CD14-positive monocyte (primary cell): Measurements from ENCODE around the gene HECTD1. TPM values are rescaled to one million over a fixed set of nuclear protein-coding genes. Genes with fewer than 3 reads are reported as not detected.

Experiments
- DNase-seq, 3 donors: peaks; one replicate each; pipeline ENCODE4 v3.0.0-alpha.2; 2011 to 2022
- H2AFZ ChIP-seq: 2 replicates; pipeline ENCODE4 v1.6.0; 2012; ENCODE audit warnings: mild to moderate bottlenecking, low read depth, low read length, inconsistent platforms; ENCODE audit not compliant: insufficient read depth, poor library complexity, severe bottlenecking
- H3K27ac ChIP-seq, 2 donors: 1 replicate in 1 of 2; 2 replicates in 1 of 2; pipeline ENCODE4 v1.5.1; 2012 to 2013; ENCODE audit warnings: low read length in 2 of 2, control low read depth in 1 of 2, inconsistent platforms in 1 of 2, low read depth in 1 of 2, mild to moderate bottlenecking in 1 of 2
- H3K27me3 ChIP-seq, 2 donors: one replicate each; pipeline versions ENCODE4 v1.6.0 to v1.6.1; 2011 to 2013; ENCODE audit warnings: low read length in 2 of 2; ENCODE audit not compliant: control insufficient read depth in 2 of 2, insufficient read depth in 2 of 2
- H3K36me3 ChIP-seq, 2 donors: replicated peaks in 1 of 2; 1 replicate in 1 of 2; 2 replicates in 1 of 2; pipeline versions ENCODE4 v1.5.1 to v1.6.1; 2012 to 2013; ENCODE audit warnings: low read length in 2 of 2, control low read depth in 1 of 2, inconsistent platforms in 1 of 2, mild to moderate bottlenecking in 1 of 2; ENCODE audit not compliant: insufficient read depth in 2 of 2, control insufficient read depth in 1 of 2
- H3K4me1 ChIP-seq, 2 donors: 1 replicate in 1 of 2; 2 replicates in 1 of 2; pipeline versions ENCODE4 v1.5.1 to v1.6.1; 2012 to 2013; ENCODE audit warnings: low read length in 2 of 2, control low read depth in 1 of 2, inconsistent platforms in 1 of 2, mild to moderate bottlenecking in 1 of 2, moderate library complexity in 1 of 2; ENCODE audit not compliant: insufficient read depth in 2 of 2, control insufficient read depth in 1 of 2
- H3K4me2 ChIP-seq: replicated peaks from 2 replicates; pipeline ENCODE3; 2012; ENCODE audit warnings: low read length, moderate library complexity, mild to moderate bottlenecking; ENCODE audit not compliant: poor library complexity, severe bottlenecking; ENCODE audit errors: extremely low read depth
- H3K4me3 ChIP-seq, 3 experiments: fragments of 200-600 bp in 1 of 3; sonication (generic) in 1 of 3; replicated peaks in 1 of 3; 1 replicate in 2 of 3; 2 replicates in 1 of 3; pipeline ENCODE4 v1.5.1; 2011 to 2013; ENCODE audit warnings: low read length in 3 of 3, mild to moderate bottlenecking in 3 of 3, control low read depth in 2 of 3, low read depth in 2 of 3, inconsistent platforms in 1 of 3, moderate library complexity in 1 of 3
- H3K79me2 ChIP-seq: 2 replicates; pipeline ENCODE4 v1.6.0; 2012; ENCODE audit warnings: mild to moderate bottlenecking, control low read depth, inconsistent platforms, low read length, moderate library complexity; ENCODE audit not compliant: insufficient read depth
- H3K9ac ChIP-seq: 2 replicates; pipeline ENCODE4 v1.6.0; 2017; ENCODE audit warnings: low read length, mild to moderate bottlenecking; ENCODE audit not compliant: insufficient read depth, poor library complexity, severe bottlenecking
- H3K9me3 ChIP-seq, 2 donors: replicated peaks in 1 of 2; 1 replicate in 1 of 2; 2 replicates in 1 of 2; pipeline versions ENCODE4 v1.5.1 to v1.6.1; 2012 to 2013; ENCODE audit warnings: low read length in 2 of 2, control low read depth in 1 of 2; ENCODE audit not compliant: control insufficient read depth in 1 of 2, insufficient read depth in 1 of 2
- H4K20me1 ChIP-seq: 2 replicates; pipeline ENCODE4 v1.6.0; 2012; ENCODE audit warnings: mild to moderate bottlenecking, low read length, control low read depth, moderate library complexity; ENCODE audit not compliant: insufficient read depth
- H3K27ac Mint-ChIP-seq, 7 donors: one replicate each; pipeline ENCODE4 v1.8.0; 2020; ENCODE audit warnings: mild to moderate bottlenecking in 7 of 7, mixed read lengths in 7 of 7, moderate library complexity in 6 of 7, inconsistent platforms in 2 of 7
- H3K27me3 Mint-ChIP-seq, 3 donors: one replicate each; pipeline ENCODE4 v1.8.0; 2021 to 2022; ENCODE audit warnings: low read depth in 3 of 3, mild to moderate bottlenecking in 3 of 3, mixed read lengths in 3 of 3, moderate library complexity in 3 of 3, inconsistent platforms in 1 of 3
- H3K36me3 Mint-ChIP-seq, 2 donors: one replicate each; pipeline ENCODE4 v1.8.0; 2020; ENCODE audit warnings: mixed read lengths in 2 of 2, inconsistent platforms in 1 of 2, mild to moderate bottlenecking in 1 of 2
- H3K4me1 Mint-ChIP-seq: one replicate; pipeline ENCODE4 v1.8.0; 2020; ENCODE audit warnings: mild to moderate bottlenecking, mixed read lengths
- H3K4me3 Mint-ChIP-seq, 2 donors: one replicate each; pipeline ENCODE4 v1.8.0; 2020; ENCODE audit warnings: mild to moderate bottlenecking in 2 of 2, mixed read lengths in 2 of 2, moderate library complexity in 1 of 2
- H3K9me3 Mint-ChIP-seq, 7 donors: one replicate each; pipeline ENCODE4 v1.8.0; 2020 to 2022; ENCODE audit warnings: mixed read lengths in 7 of 7, mild to moderate bottlenecking in 6 of 7, moderate library complexity in 6 of 7, inconsistent platforms in 2 of 7
- CTCF ChIP-seq: fragments of 200-600 bp; IDR thresholded peaks from one replicate; pipeline ENCODE4 v1.8.0; 2022; ENCODE audit warnings: antibody characterized with exemption, mild to moderate bottlenecking
- WGBS: methylation state at CpG from one replicate; pipeline ENCODE4 v1.1.5; 2013; ENCODE audit warnings: missing lambda C conversion rate; ENCODE audit not compliant: insufficient coverage; 5-methylcytosine and 5-hydroxymethylcytosine counted together
- intact Hi-C, 2 donors: fragments of 100-400 bp; cut with micrococcal nuclease; formaldehyde crosslinking; loops; one replicate each; pipeline versions ENCODE4 v1.15.0 to v1.15.1; 2023
- polyA plus RNA-seq, 3 donors: library from polyadenylated mRNA; depleted of rRNA in 1 of 3; unstranded in 2 of 3; stranded (reverse) in 1 of 3; fragments of 300-500 nt in 2 of 3; fragments of >200 nt in 1 of 3; fragmentation: Illumina TruSeq in 2 of 3; gene quantifications; 1 replicate in 2 of 3; 2 replicates in 1 of 3; pipeline ENCODE4 v1.2.3, GENCODE V29; 2012 to 2021

The HECTD1 gene
- polyA plus RNA-seq, 3 donors: 12.7 to 55.9 (median 21.5) TPM

GRCh38 chr14:31060253-31060875 lies 147.2 kb downstream of the HECTD1 start:
- Mint-ChIP-seq H3K9me3 (no peaks in the 10 kb centered on the region), H3K4me1 (peaks cover 13% of the 10 kb centered on the region), H3K27me3 (peaks cover 0 to 8% (median 1%) of the 10 kb centered on the region in 3 donors), H3K27ac (no peak overlapping the region), H3K36me3 (no peaks in the 10 kb centered on the region), H3K4me3 (no peak overlapping the region)
- no peak for TF ChIP-seq CTCF
- Histone ChIP-seq H3K4me2 (no peak overlapping the region), H3K79me2 (no peaks in the 10 kb centered on the region), H3K36me3 (no peaks in the 10 kb centered on the region), H3K9me3 (no peaks in the 10 kb centered on the region), H3K27me3 (no peaks in the 10 kb centered on the region), H3K27ac (no peak overlapping the region), H3K9ac (no peak overlapping the region), H3K4me1 (peaks cover 5 to 6% of the 10 kb centered on the region in 2 donors), H4K20me1 (no peaks in the 10 kb centered on the region), H3K4me3 (no peak overlapping the region), H2AFZ (no peak overlapping the region)
- no peak for DNase-seq
- intact Hi-C loops: no loop called here
- WGBS: 95% methylated on average over 2 of the region's 6 CpGs

GRCh38 chr14:31059152-31059924 lies 148.3 kb downstream of the HECTD1 start:
- Histone ChIP-seq H3K79me2 (no peaks in the 10 kb centered on the region), H3K36me3 (no peaks in the 10 kb centered on the region), H3K4me1 (peaks cover 5 to 6% of the 10 kb centered on the region in 2 donors), H3K27me3 (no peaks in the 10 kb centered on the region), H3K4me2 (no peak overlapping the region), H3K4me3 (no peak overlapping the region), H4K20me1 (no peaks in the 10 kb centered on the region), H3K27ac (no peak overlapping the region), H2AFZ (no peak overlapping the region), H3K9ac (no peak overlapping the region), H3K9me3 (no peaks in the 10 kb centered on the region)
- Mint-ChIP-seq H3K4me3 (peak overlapping the region in 1 of 2 donors; percentile 24), H3K27ac (peak overlapping the region in 3 of 7 donors; percentile 6 to 62 (median 54)), H3K36me3 (no peaks in the 10 kb centered on the region), H3K9me3 (no peaks in the 10 kb centered on the region), H3K4me1 (peaks cover 13% of the 10 kb centered on the region), H3K27me3 (peaks cover 0 to 8% (median 1%) of the 10 kb centered on the region in 3 donors)
- intact Hi-C loops: no loop called here
- no peak for TF ChIP-seq CTCF
- WGBS: no CpG with 5 or more reads among the region's 1 CpG
- DNase-seq: peak in 2 of 3 donors; percentile 6 to 12
